T-cell (primary cell): Measurements from ENCODE around the gene TMEM14B. TPM values are rescaled to one million over a fixed set of nuclear protein-coding genes. Genes with fewer than 3 reads are reported as not detected.
"Not testable (repeated sequence)": the region's sequence is repeated elsewhere in the genome, so short reads cannot be mapped to it uniquely, and the experiment has no call there.

Experiments used
- ATAC-seq, 4 experiments: fragments of 200-7000 bp in 3 of 4; fragments of 150-1000 bp in 1 of 4; cut with Tn5 transposase; replicated peaks in 1 of 4; 1 replicate in 3 of 4; 2 replicates in 1 of 4; pipeline ENCODE4 v1.10.0; 2021; ENCODE audit warnings: moderate library complexity in 3 of 4, mild to moderate bottlenecking in 2 of 4, moderate number of reproducible peaks in 1 of 4
- CTCF ChIA-PET, 2 donors: fragments of 300-600 bp; sonication (Branson Sonifier 250); formaldehyde crosslinking; loops; one replicate each; lab custom pipeline; 2022; ENCODE audit warnings: antibody characterized with exemption in 2 of 2; lab: Charles Lee
- POLR2A ChIA-PET, 2 donors: fragments of 300-600 bp; sonication (Branson Sonifier 250); formaldehyde crosslinking; loops; one replicate each; lab custom pipeline; 2022; ENCODE audit warnings: antibody characterized with exemption in 2 of 2; lab: Charles Lee
- DNase-seq, 35 experiments: peaks; one replicate each; pipeline versions ENCODE4 v3.0.0 to v3.0.0-alpha.2; 2013 to 2023
- H3K27ac ChIP-seq: one replicate; pipeline ENCODE4 v1.5.1; 2013; ENCODE audit warnings: low read length
- H3K27me3 ChIP-seq, 2 experiments: replicated peaks in 1 of 2; 1 replicate in 1 of 2; 2 replicates in 1 of 2; pipeline versions ENCODE4 v1.6.1 to v1.7.0; 2013; ENCODE audit warnings: low read length in 1 of 2, mixed read lengths in 1 of 2; ENCODE audit not compliant: control insufficient read depth in 2 of 2, insufficient read depth in 2 of 2; ENCODE audit errors: extremely low read depth in 1 of 2
- H3K36me3 ChIP-seq, 2 donors: 1 replicate in 1 of 2; 2 replicates in 1 of 2; pipeline versions ENCODE4 v1.6.1 to v1.7.0; 2013; ENCODE audit warnings: low read length in 1 of 2; ENCODE audit not compliant: control insufficient read depth in 2 of 2, insufficient read depth in 1 of 2; ENCODE audit errors: extremely low read depth in 1 of 2
- H3K4me1 ChIP-seq, 2 experiments: 1 replicate in 1 of 2; 2 replicates in 1 of 2; pipeline versions ENCODE4 v1.6.1 to v1.7.0; 2013; ENCODE audit warnings: low read length in 2 of 2, mixed read lengths in 1 of 2; ENCODE audit not compliant: insufficient read depth in 2 of 2, control insufficient read depth in 1 of 2; ENCODE audit errors: extremely low read depth in 1 of 2
- H3K4me3 ChIP-seq, 2 donors: 1 replicate in 1 of 2; 2 replicates in 1 of 2; pipeline versions ENCODE4 v1.5.1 to v1.7.0; 2013; ENCODE audit warnings: mild to moderate bottlenecking in 2 of 2, low read length in 1 of 2, moderate library complexity in 1 of 2; ENCODE audit not compliant: control insufficient read depth in 1 of 2; ENCODE audit errors: extremely low read depth in 1 of 2
- H3K9me3 ChIP-seq: 2 replicates; pipeline ENCODE4 v1.7.0; 2013
- H3K27ac Mint-ChIP-seq, 2 donors: one replicate each; pipeline ENCODE4 v1.8.0; 2020 to 2021; ENCODE audit warnings: mild to moderate bottlenecking in 2 of 2, mixed read lengths in 2 of 2
- H3K27me3 Mint-ChIP-seq, 2 donors: one replicate each; pipeline ENCODE4 v1.8.0; 2021 to 2022; ENCODE audit warnings: mixed read lengths in 2 of 2
- H3K36me3 Mint-ChIP-seq: one replicate; pipeline ENCODE4 v1.8.0; 2021; ENCODE audit warnings: mixed read lengths
- H3K4me1 Mint-ChIP-seq, 3 donors: one replicate each; pipeline ENCODE4 v1.8.0; 2020 to 2022; ENCODE audit warnings: mixed read lengths in 3 of 3, mild to moderate bottlenecking in 1 of 3
- H3K4me3 Mint-ChIP-seq, 3 donors: one replicate each; pipeline ENCODE4 v1.8.0; 2020 to 2022; ENCODE audit warnings: mild to moderate bottlenecking in 3 of 3, mixed read lengths in 3 of 3, moderate library complexity in 3 of 3
- H3K9me3 Mint-ChIP-seq, 3 donors: one replicate each; pipeline ENCODE4 v1.8.0; 2020 to 2022; ENCODE audit warnings: mixed read lengths in 3 of 3
- WGBS: methylation state at CpG from one replicate; pipeline ENCODE4 v1.1.5; 2013; ENCODE audit warnings: missing lambda C conversion rate; ENCODE audit not compliant: insufficient coverage; 5-methylcytosine and 5-hydroxymethylcytosine counted together
- total RNA-seq, 35 experiments: library from RNA in 6 of 35; stranded (reverse) in 6 of 35; fragments of 120-200 nt in 1 of 35; gene quantifications; one replicate each; pipeline versions ENCODE4 v1.2.1 to v1.2.4 and lab custom pipeline; 2013 to 2026

The TMEM14B gene
- total RNA-seq, 5 donors from 2014 or later (not counting 1 experiment from before 2014, with no cell fraction given) = 45.4 to 74.2 (median 68.0) TPM

DNA sequence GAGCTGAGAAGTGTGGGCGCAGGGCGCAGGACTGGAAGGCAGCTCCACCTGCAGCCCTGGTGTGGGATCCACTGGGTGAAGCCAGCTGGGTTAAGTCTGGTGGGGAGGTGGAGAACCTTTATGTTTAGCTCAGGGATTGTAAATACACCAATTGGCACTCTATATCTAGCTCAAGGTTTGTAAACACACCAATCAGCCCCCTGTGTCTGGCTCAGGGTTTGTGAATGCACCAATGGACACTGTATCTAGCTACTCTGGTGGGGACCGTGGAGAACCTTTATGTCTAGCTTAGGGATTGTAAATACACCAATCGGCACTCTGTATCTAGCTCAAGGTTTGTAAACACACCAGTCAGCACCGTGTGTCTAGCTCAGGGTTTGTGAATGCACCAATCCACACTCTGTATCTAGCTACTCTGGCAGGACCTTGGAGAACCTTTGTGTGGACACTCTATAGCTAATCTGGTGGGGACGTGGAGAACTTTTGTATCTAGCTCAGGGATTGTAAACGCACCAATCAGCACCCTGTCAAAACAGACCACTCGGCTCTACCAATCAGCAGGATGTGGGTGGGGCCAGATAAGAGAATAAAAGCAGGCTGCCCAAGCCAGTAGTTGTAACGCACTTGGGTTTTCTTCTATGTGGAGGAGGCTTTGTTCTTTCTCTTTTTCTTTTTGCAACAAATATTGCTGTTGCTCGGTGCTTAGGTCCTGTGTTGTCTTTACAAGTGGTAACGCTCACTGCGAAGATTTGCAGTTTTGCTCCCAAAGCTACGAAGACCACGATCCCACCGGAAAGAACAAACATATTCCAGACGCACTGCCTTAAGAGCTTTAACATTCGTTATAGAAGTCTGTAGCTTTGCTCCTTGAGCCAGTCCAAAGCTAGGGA lies 26.4 kb upstream of the TMEM14B start:
- POLR2A ChIA-PET = interaction anchor here in 1 of 2 donors (1.2 kb wide), 1 partner anchor 26 kb away, joined by 9 read pairs; the partner anchor contains the start of genes C6orf52 and PAK1IP1
- 98% methylated on average over 6 of the region's 17 CpGs for WGBS
- H3K9me3 Mint-ChIP-seq, H3K36me3 ChIP-seq, H3K27me3 ChIP-seq, H3K9me3 ChIP-seq, H3K27me3 Mint-ChIP-seq, H3K36me3 Mint-ChIP-seq, ATAC-seq: not testable (repeated sequence)
- Histone ChIP-seq H3K27ac (peak overlapping the region; percentile 62), H3K4me1 (peaks cover 2 to 44% of the 10 kb centered on the region in 2 experiments), H3K4me3 (peak overlapping the region; percentile 26 to 59)
- peak in 10 of 35 experiments; percentile 8 to 40 (median 20) for DNase-seq
- CTCF ChIA-PET = interaction anchor here (0.6 to 2.9 kb wide), 6 partner anchors 25 to 38 kb away, joined by 3 to 11 read pairs (median 4); partner anchors contain the start of genes C6orf52 (in 1 of the 2), PAK1IP1 (in 1 of the 2) and TMEM14B (in 1 of the 2)
- peaks cover 54 to 60% (median 54%) of the 10 kb centered on the region in 3 donors for H3K4me1 Mint-ChIP-seq
- peak overlapping the region; percentile 93 to 95 for H3K27ac Mint-ChIP-seq
- peak overlapping the region; percentile 91 to 95 (median 94) for H3K4me3 Mint-ChIP-seq

DNA sequence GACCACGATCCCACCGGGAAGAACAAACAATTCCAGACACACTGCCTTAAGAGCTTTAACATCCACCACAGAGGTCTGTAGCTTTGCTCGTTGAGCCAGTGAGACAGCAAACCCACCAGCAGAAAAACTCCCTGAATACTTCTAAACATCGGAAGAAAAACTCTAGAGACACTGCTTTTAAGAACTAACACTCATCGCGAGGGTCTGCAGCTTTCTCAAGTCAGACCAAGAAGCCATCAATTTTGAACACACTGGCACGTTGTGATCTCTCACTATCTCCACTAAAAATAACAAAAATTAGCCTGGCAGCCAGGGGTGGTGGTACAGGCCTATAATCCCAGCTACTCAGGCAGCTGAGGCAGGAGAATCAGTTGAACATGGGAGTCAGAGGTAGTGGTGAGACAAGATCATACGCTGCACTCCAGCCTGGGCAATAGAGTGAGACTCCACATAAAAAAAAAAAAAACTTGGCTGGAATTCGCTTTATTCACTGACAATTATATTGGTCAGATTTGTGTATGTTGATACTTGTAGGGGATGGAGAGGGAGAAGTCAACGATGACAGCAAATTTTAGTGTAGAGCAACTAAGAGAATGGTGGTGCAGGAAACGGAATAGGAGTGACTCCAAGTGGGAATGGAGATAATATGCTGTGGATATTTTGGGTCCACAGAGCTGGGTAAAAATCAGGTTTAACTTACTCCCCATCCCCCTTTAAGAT lies 25.6 kb upstream of the TMEM14B start:
- no peaks in the 10 kb centered on the region for H3K9me3 Mint-ChIP-seq
- Histone ChIP-seq H3K36me3 (no peaks in the 10 kb centered on the region), H3K4me1 (peaks cover 2 to 52% of the 10 kb centered on the region in 2 experiments), H3K9me3 (no peaks in the 10 kb centered on the region), H3K27me3 (peaks cover 0 to 2% of the 10 kb centered on the region in 2 experiments), H3K4me3 (peak overlapping the region; percentile 61 to 76), H3K27ac (peak overlapping the region; percentile 68)
- H3K4me1 Mint-ChIP-seq = peaks cover 54 to 60% (median 59%) of the 10 kb centered on the region in 3 donors
- peak overlapping the region; percentile 93 to 95 for H3K27ac Mint-ChIP-seq
- no peaks in the 10 kb centered on the region for H3K27me3 Mint-ChIP-seq
- peaks cover 10% of the 10 kb centered on the region for H3K36me3 Mint-ChIP-seq
- DNase-seq = no peak
- 98% methylated on average over 6 of the region's 11 CpGs for WGBS
- peak overlapping the region; percentile 91 to 95 (median 94) for H3K4me3 Mint-ChIP-seq
- ChIA-PET POLR2A (no interaction called here), CTCF (interaction anchor here (0.6 to 2.9 kb wide), 4 partner anchors 25 to 36 kb away, joined by 3 to 11 read pairs (median 6); partner anchors contain the start of genes C6orf52 (in 1 of the 2), PAK1IP1 (in 1 of the 2) and TMEM14B (in 1 of the 2))
- no peak for ATAC-seq

DNA sequence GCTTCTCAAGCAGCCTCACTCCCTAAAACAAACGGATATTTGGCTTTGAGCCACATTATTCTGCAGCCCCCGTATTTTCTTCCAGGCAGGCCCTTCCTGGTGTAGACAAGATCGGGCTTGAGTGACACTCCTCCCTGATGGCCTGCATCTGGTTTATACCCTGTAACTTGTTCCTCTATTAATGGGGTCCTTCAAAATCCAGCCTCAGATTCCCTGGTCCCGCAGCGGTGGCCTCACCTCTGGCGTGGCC lies 25.1 kb upstream of the TMEM14B start:
- ChIA-PET CTCF (interaction anchor here in 1 of 2 donors (0.6 kb wide), 1 partner anchor 36 kb away, joined by 8 read pairs; no protein-coding TSS in a partner anchor), POLR2A (no interaction called here)
- no peaks in the 10 kb centered on the region for H3K36me3 ChIP-seq
- no peak for ATAC-seq
- H3K9me3 Mint-ChIP-seq = no peaks in the 10 kb centered on the region
- H3K27ac Mint-ChIP-seq = peak overlapping the region; percentile 93 to 95
- WGBS = 5% methylated on average over 6 of the region's 6 CpGs
- H3K4me1 ChIP-seq = peaks cover 2 to 54% of the 10 kb centered on the region in 2 experiments
- peaks cover 12% of the 10 kb centered on the region for H3K36me3 Mint-ChIP-seq
- H3K27me3 ChIP-seq = peaks cover 0 to 2% of the 10 kb centered on the region in 2 experiments
- no peaks in the 10 kb centered on the region for H3K9me3 ChIP-seq
- peaks cover 54 to 62% (median 60%) of the 10 kb centered on the region in 3 donors for H3K4me1 Mint-ChIP-seq
- peak overlapping the region; percentile 91 to 95 (median 94) for H3K4me3 Mint-ChIP-seq
- peak overlapping the region; percentile 68 for H3K27ac ChIP-seq
- peak overlapping the region; percentile 61 to 76 for H3K4me3 ChIP-seq
- no peaks in the 10 kb centered on the region for H3K27me3 Mint-ChIP-seq
- peak in 1 of 35 experiments; percentile 20 for DNase-seq

DNA sequence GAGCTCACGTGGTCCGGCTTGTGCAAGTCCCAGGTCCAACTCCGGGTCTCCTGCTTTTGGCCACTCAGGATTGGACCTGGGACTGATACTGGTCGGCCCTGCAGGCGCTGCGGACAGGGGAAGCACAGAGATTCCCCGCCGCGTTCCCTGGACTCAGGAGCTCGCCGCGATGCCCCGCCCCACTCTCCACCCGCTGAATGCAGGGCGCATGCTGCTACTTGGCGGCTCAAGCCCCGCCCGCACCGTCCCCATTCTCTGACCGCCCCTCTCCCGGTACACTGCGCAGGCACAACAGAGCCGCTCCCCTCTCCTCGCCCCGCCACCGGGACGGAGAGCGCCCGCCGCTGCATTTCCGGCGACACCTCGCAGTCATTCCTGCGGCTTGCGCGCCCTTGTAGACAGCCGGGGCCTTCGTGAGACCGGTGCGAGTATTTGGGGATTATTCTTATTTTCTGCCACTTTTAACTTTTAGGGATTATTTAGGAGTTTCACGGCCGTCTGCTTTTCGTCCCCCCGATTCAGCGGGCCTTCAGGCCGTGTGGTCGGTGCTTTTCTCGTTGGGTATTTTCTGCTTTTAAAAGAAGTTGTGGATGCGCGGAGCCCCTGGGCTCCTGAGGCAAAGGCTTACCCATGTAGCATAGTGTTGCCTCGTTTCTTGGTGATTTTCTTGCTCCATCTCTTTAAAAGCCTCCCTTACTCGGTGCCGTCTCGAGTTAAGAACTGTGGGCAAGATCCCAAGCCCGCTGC lies 24.6 kb upstream of the TMEM14B start, which contains the start of gene TMEM14C:
TSS of gene TMEM14C (plus strand) at position 251 of the 747 bp plus-strand sequence. CDS start 1,544 bp downstream, outside the sequence.
- ChIA-PET POLR2A (no interaction called here), CTCF (interaction anchor here in 1 of 2 donors (0.6 kb wide), 1 partner anchor 36 kb away, joined by 8 read pairs; no protein-coding TSS in a partner anchor)
- Mint-ChIP-seq H3K9me3 (no peaks in the 10 kb centered on the region), H3K4me1 (peaks cover 57 to 64% (median 60%) of the 10 kb centered on the region in 3 donors), H3K36me3 (peaks cover 15% of the 10 kb centered on the region), H3K27ac (peak within 1 kb of the TSS; percentile 93 to 95), H3K4me3 (peak within 1 kb of the TSS; percentile 91 to 95 (median 94)), H3K27me3 (no peaks in the 10 kb centered on the region)
- H3K27ac ChIP-seq = peak within 1 kb of the TSS; percentile 68
- no peaks in the 10 kb centered on the region for H3K9me3 ChIP-seq
- WGBS = 3% methylated on average over 29 of the region's 55 CpGs
- H3K4me3 ChIP-seq = peak within 1 kb of the TSS; percentile 61 to 76
- DNase-seq (peak in 34 of 35 experiments; percentile 31 to 87 (median 54)), ATAC-seq (peak; percentile 72 to 86 (median 80))
- peaks cover 2 to 54% of the 10 kb centered on the region in 2 experiments for H3K4me1 ChIP-seq
- peaks cover 0 to 2% of the 10 kb centered on the region in 2 experiments for H3K27me3 ChIP-seq
- no peaks in the 10 kb centered on the region for H3K36me3 ChIP-seq

DNA sequence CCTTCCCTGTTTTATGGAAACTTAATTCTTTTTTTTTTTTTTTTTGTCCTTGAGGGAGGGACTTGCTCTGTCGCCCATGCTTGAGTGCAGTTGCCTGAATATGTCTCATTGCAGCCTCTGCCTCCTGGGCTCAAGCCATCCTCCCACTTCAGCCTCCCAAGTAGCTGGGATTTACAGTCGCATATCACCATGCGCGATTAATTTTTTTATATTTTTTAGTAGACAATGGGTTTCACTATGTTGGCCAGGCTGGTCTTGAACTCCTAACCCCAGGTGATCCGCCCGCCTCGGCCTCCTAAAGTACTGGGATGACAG lies 24.1 kb upstream of the TMEM14B start:
- DNase-seq = no peak
- POLR2A ChIA-PET = no interaction called here
- H3K4me1 Mint-ChIP-seq = peaks cover 58 to 67% (median 60%) of the 10 kb centered on the region in 3 donors

More for the DNA sequence above, 24.1 kb upstream of the TMEM14B start:
- H3K9me3 ChIP-seq = no peaks in the 10 kb centered on the region
- peaks cover 2 to 54% of the 10 kb centered on the region in 2 experiments for H3K4me1 ChIP-seq
- Mint-ChIP-seq H3K4me3 (peak overlapping the region; percentile 91 to 95 (median 94)), H3K27ac (peak overlapping the region; percentile 93 to 95), H3K36me3 (peaks cover 21% of the 10 kb centered on the region), H3K9me3 (no peaks in the 10 kb centered on the region), H3K27me3 (no peaks in the 10 kb centered on the region)
- H3K27me3 ChIP-seq = no peaks in the 10 kb centered on the region
- no peaks in the 10 kb centered on the region for H3K36me3 ChIP-seq
- 100% methylated on average over 1 of the region's 7 CpGs for WGBS
- peak overlapping the region; percentile 61 to 76 for H3K4me3 ChIP-seq
- CTCF ChIA-PET = interaction anchor here in 1 of 2 donors (0.7 kb wide), 1 partner anchor 14 kb away, joined by 10 read pairs; no protein-coding TSS in a partner anchor
- ATAC-seq = no peak
- H3K27ac ChIP-seq = peak overlapping the region; percentile 68
